WTC11 (cell line): ENCODE data around the gene FOXA1.

Experiments
- ARID4B ChIP-seq: sonication (generic); formaldehyde crosslinking; IDR thresholded peaks from 2 replicates; pipeline ENCODE4 v1.8.0; 2023; ENCODE audit warnings: missing genetic modification reagents, mild to moderate bottlenecking, borderline replicate concordance
- ATF6 ChIP-seq: sonication (generic); formaldehyde crosslinking; IDR thresholded peaks from 2 replicates; pipeline ENCODE4 v1.8.1; 2023; ENCODE audit warnings: mild to moderate bottlenecking, missing genetic modification reagents
- CREB1 ChIP-seq: sonication (generic); formaldehyde crosslinking; IDR thresholded peaks from 2 replicates; pipeline ENCODE4 v1.8.0; 2023; ENCODE audit warnings: mild to moderate bottlenecking, missing genetic modification reagents
- CTCF ChIP-seq: fragments of 200-600 bp; IDR thresholded peaks from 2 replicates; pipeline ENCODE4 v1.8.0; 2022; ENCODE audit warnings: antibody characterized with exemption
- E2F1 ChIP-seq: sonication (generic); formaldehyde crosslinking; IDR thresholded peaks from 2 replicates; pipeline ENCODE4 v1.8.0; 2022; ENCODE audit warnings: mild to moderate bottlenecking, missing genetic modification reagents
- ESRRA ChIP-seq: sonication (generic); formaldehyde crosslinking; IDR thresholded peaks from 2 replicates; pipeline ENCODE4 v1.8.1; 2022; ENCODE audit warnings: mild to moderate bottlenecking, missing genetic modification reagents, borderline replicate concordance
- ETV6 ChIP-seq: sonication (generic); formaldehyde crosslinking; IDR thresholded peaks from 2 replicates; pipeline ENCODE4 v1.8.1; 2022; ENCODE audit warnings: mild to moderate bottlenecking, missing genetic modification reagents
- FOXJ3 ChIP-seq: sonication (generic); formaldehyde crosslinking; IDR thresholded peaks from 2 replicates; pipeline ENCODE4 v1.9.0; 2021; ENCODE audit warnings: missing genetic modification reagents, mild to moderate bottlenecking, borderline replicate concordance
- MAX ChIP-seq: sonication (generic); formaldehyde crosslinking; IDR thresholded peaks from 2 replicates; pipeline ENCODE4 v1.8.0; 2022; ENCODE audit warnings: mild to moderate bottlenecking, missing genetic modification reagents
- RELA ChIP-seq: sonication (generic); formaldehyde crosslinking; IDR thresholded peaks from 2 replicates; pipeline ENCODE4 v1.8.1; 2022; ENCODE audit warnings: missing genetic modification reagents, mild to moderate bottlenecking, borderline replicate concordance
- SMAD3 ChIP-seq: sonication (generic); formaldehyde crosslinking; IDR thresholded peaks from 2 replicates; pipeline ENCODE4 v1.8.0; 2022; ENCODE audit warnings: missing genetic modification reagents, mild to moderate bottlenecking, borderline replicate concordance
- TEAD4 ChIP-seq: sonication (generic); formaldehyde crosslinking; IDR thresholded peaks from 2 replicates; pipeline ENCODE4 v1.8.0; 2022; ENCODE audit warnings: mild to moderate bottlenecking, missing genetic modification reagents
- ZNF121 ChIP-seq: sonication (generic); formaldehyde crosslinking; IDR thresholded peaks from 2 replicates; pipeline ENCODE4 v1.8.0; 2023; ENCODE audit warnings: missing genetic modification reagents

GRCh38 chr14:37544407-37544806, 50.6 kb downstream of the FOXA1 start:
- TF ChIP-seq SMAD3 (CRISPR knock-in tag) (no peak), CTCF (no peak), E2F1 (no peak), MAX (CRISPR knock-in tag) (no peak), TEAD4 (no peak), ESRRA (CRISPR knock-in tag) (no peak), ETV6 (CRISPR knock-in tag) (no peak), ARID4B (CRISPR knock-in tag) (no peak), FOXJ3 (no peak), ZNF121 (CRISPR knock-in tag) (no peak), ATF6 (CRISPR knock-in tag) (no peak), RELA (CRISPR knock-in tag) (no peak), CREB1 (CRISPR knock-in tag) (no peak)
